Endothelial cell of umbilical vein (primary cell): ENCODE data around the gene GALK1. TPM values are rescaled to one million over a fixed set of nuclear protein-coding genes. Genes with fewer than 3 reads are reported as not detected.

ENCODE experiments used
- BruUV-seq: library from RNA; stranded (reverse); fragments of 400-500 nt; replicated peaks from 2 replicates; lab custom pipeline; 2021; lab: Mats Ljungman, UMichigan
- CTCF ChIA-PET: fragments of 300-600, 350-600 bp; sonication (Branson Sonifier 250); formaldehyde crosslinking; loops from one replicate; lab custom pipeline; 2021; ENCODE audit warnings: antibody characterized with exemption, inconsistent platforms; lab: Charles Lee
- POLR2A ChIA-PET: fragments of 300-600, 350-600 bp; sonication (Branson Sonifier 250); formaldehyde crosslinking; loops from one replicate; lab custom pipeline; 2021; ENCODE audit warnings: antibody characterized with exemption, inconsistent platforms; lab: Charles Lee
- DNase-seq: peaks from one replicate; pipeline ENCODE4 v3.0.0-alpha.2; 2011; ENCODE audit warnings: low read depth, low spot score
- FAIRE-seq: peaks from 2 replicates; lab custom pipeline; 2011; peaks lifted over from hg19 to GRCh38; lab: Jason Lieb, UNC
- H2AFZ ChIP-seq: 2 replicates; pipeline ENCODE4 v1.6.0; 2012; ENCODE audit warnings: low read depth, low read length, control low read depth, inconsistent platforms
- H3K27ac ChIP-seq: 2 replicates; pipeline ENCODE4 v1.5.1; 2011; ENCODE audit warnings: low read depth, mild to moderate bottlenecking, control low read depth, low read length, moderate library complexity; ENCODE audit not compliant: insufficient read depth
- H3K27me3 ChIP-seq, 2 experiments: 2 replicates each; pipeline versions ENCODE4 v1.6.0 to v1.6.1; 2011; ENCODE audit warnings: low read length in 2 of 2, mixed read lengths in 1 of 2; ENCODE audit not compliant: control insufficient read depth in 2 of 2, insufficient read depth in 2 of 2
- H3K36me3 ChIP-seq, 2 experiments: 2 replicates in 1 of 2; 3 replicates in 1 of 2; pipeline ENCODE4 v1.5.1; 2011; ENCODE audit warnings: low read length in 2 of 2, mild to moderate bottlenecking in 1 of 2, moderate library complexity in 1 of 2; ENCODE audit not compliant: control insufficient read depth in 2 of 2, insufficient read depth in 2 of 2; ENCODE audit errors: extremely low read depth in 1 of 2
- H3K4me1 ChIP-seq: 3 replicates; pipeline ENCODE4 v1.5.1; 2011; ENCODE audit warnings: mild to moderate bottlenecking, low read length; ENCODE audit not compliant: control insufficient read depth, insufficient read depth; ENCODE audit errors: extremely low read depth
- H3K4me2 ChIP-seq: 2 replicates; pipeline ENCODE4 v1.6.1; 2011; ENCODE audit warnings: low read length, control low read depth, mixed read lengths; ENCODE audit not compliant: insufficient read depth
- H3K4me3 ChIP-seq, 3 experiments: fragments of 200-600 bp in 1 of 3; sonication (generic), shearing (Covaris generic) in 1 of 3; replicated peaks in 1 of 3; 2 replicates each; pipeline ENCODE4 v1.5.1; 2011 to 2016; ENCODE audit warnings: control low read depth in 3 of 3, low read length in 3 of 3, mild to moderate bottlenecking in 2 of 3, inconsistent platforms in 1 of 3, low read depth in 1 of 3, moderate library complexity in 1 of 3; ENCODE audit not compliant: insufficient read depth in 1 of 3
- H3K79me2 ChIP-seq: 2 replicates; pipeline ENCODE4 v1.6.0; 2012; ENCODE audit warnings: low read length, inconsistent platforms; ENCODE audit not compliant: control insufficient read depth, insufficient read depth
- H3K9ac ChIP-seq: replicated peaks from 2 replicates; pipeline ENCODE3; 2011; ENCODE audit warnings: low read length, control low read depth; ENCODE audit not compliant: insufficient read depth; ENCODE audit errors: extremely low read depth
- H3K9me1 ChIP-seq: replicated peaks from 3 replicates; pipeline ENCODE4 v1.6.0; 2011; ENCODE audit warnings: mild to moderate bottlenecking, low read length; ENCODE audit not compliant: control insufficient read depth, insufficient read depth; ENCODE audit errors: extremely low read depth
- H3K9me3 ChIP-seq: replicated peaks from 2 replicates; pipeline ENCODE4 v1.5.1; 2012; ENCODE audit warnings: low read length, inconsistent platforms; ENCODE audit not compliant: control insufficient read depth, insufficient read depth
- H4K20me1 ChIP-seq: replicated peaks from 2 replicates; pipeline ENCODE3; 2011; ENCODE audit warnings: mild to moderate bottlenecking, low read length; ENCODE audit not compliant: control insufficient read depth, insufficient read depth; ENCODE audit errors: extremely low read depth
- EZH2 ChIP-seq: IDR thresholded peaks from 2 replicates; pipeline ENCODE4 v1.6.1; 2012; ENCODE audit warnings: borderline replicate concordance, low read depth, mild to moderate bottlenecking, moderate library complexity, low read length, inconsistent platforms; ENCODE audit not compliant: severe bottlenecking
- FOS ChIP-seq: IDR thresholded peaks from 2 replicates; pipeline ENCODE4 v1.6.1; 2011; ENCODE audit warnings: mild to moderate bottlenecking, low read length, moderate library complexity, borderline replicate concordance; ENCODE audit not compliant: insufficient read depth
- GATA2 ChIP-seq: IDR thresholded peaks from 2 replicates; pipeline ENCODE4 v1.7.0; 2011; ENCODE audit warnings: low read depth, mild to moderate bottlenecking, moderate library complexity, mixed read lengths, low read length; ENCODE audit not compliant: insufficient read length, insufficient read depth
- JUN ChIP-seq: IDR thresholded peaks from 2 replicates; pipeline ENCODE4 v1.6.1; 2011; ENCODE audit warnings: borderline replicate concordance, low read depth; ENCODE audit not compliant: insufficient read length, insufficient read depth
- MYC ChIP-seq: IDR thresholded peaks from one replicate; pipeline ENCODE4 v1.6.1; 2011; ENCODE audit warnings: mild to moderate bottlenecking, low read depth, low read length
- POLR2A ChIP-seq: IDR thresholded peaks from 2 replicates; pipeline ENCODE4 v1.6.1; 2012; ENCODE audit warnings: low read depth, mild to moderate bottlenecking, control low read depth, low read length
- POLR2AphosphoS5 ChIP-seq: IDR thresholded peaks from 2 replicates; pipeline ENCODE4 v1.6.1; 2012; ENCODE audit warnings: low read depth, mild to moderate bottlenecking, control low read depth, low read length, moderate library complexity; ENCODE audit not compliant: insufficient read depth
- dilution Hi-C: fragments of 300-500 bp; cut with MboI; formaldehyde crosslinking; loops from one replicate; pipeline ENCODE4 v1.15.0; 2019; ENCODE audit warnings: low sequenced_read_pairs; ENCODE audit not compliant: extremely low pct_ligation_motif_present
- intact Hi-C: fragments of 100-400 bp; cut with micrococcal nuclease; formaldehyde crosslinking; loops from one replicate; pipeline ENCODE4 v1.10.0; 2022
- polyA plus RNA-seq, 4 experiments: library from polyadenylated mRNA; depleted of rRNA in 3 of 4; stranded (reverse) in 3 of 4; unstranded in 1 of 4; fragments of >200 nt; gene quantifications; 2 replicates each; pipeline versions ENCODE4 v1.2.1 to v1.2.3, GENCODE V29; 2011 to 2012; ENCODE audit warnings: missing spikeins in 1 of 4
- total RNA-seq: library from RNA; stranded (reverse); gene quantifications from 2 replicates; pipeline ENCODE4 v1.2.3, GENCODE V29; 2021
- TF ChIP-seq, protein P1 (sequence below): IDR thresholded peaks from 2 replicates; pipeline ENCODE4 v1.6.1; 2011; ENCODE audit not compliant: insufficient read depth, insufficient read length
- TF ChIP-seq, protein P2 (sequence below), 2 donors: IDR thresholded peaks; 1 replicate in 1 of 2; 2 replicates in 1 of 2; pipeline ENCODE4 v1.5.1; 2011; ENCODE audit warnings: low read length in 2 of 2, mild to moderate bottlenecking in 2 of 2, moderate library complexity in 2 of 2, control low read depth in 1 of 2, inconsistent platforms in 1 of 2, low read depth in 1 of 2; ENCODE audit not compliant: insufficient read depth in 1 of 2; ENCODE audit errors: extremely low read depth in 1 of 2

Gene GALK1
- total and polyA plus RNA-seq, 2 donors (not counting 3 experiments of a cell fraction or from before 2014, with no cell fraction given) = 45.8 to 63.7 TPM

DNA sequence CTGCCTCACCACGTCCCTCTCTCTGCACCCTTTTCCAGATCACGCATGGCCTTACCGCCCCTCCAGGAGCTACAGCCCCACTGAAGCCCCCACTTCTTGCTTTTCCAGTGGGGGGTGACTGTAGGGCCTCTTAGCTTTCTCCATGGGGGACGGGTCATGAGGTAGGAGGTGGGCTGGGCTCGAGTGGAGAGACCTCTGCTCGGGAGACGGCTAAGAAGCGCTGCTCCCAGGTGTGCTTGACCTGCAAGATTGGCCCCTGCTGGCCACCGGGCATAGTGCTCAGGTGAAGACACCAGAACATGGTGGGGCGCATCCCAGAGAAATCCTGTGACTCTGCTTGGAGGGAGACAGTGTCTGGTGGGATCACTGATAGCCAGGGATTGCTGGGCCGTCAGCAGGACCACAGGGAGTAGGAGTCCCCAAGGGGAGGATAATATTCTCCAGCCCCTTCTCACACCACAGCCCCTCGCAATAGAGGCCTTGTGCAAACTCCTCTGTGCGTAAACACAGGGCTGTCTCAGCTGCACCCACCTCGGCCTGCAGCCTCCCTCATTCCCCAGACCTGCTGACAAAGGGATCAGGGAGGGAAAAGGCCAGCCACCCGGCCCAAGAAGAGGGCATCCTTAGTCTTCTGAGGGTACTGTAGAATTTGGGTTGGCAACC lies 8.9 kb upstream of the GALK1 start:
- no TSS peak for BruUV-seq
- Histone ChIP-seq H3K4me3 (no peak overlapping the region), H3K36me3 (peaks cover 14 to 16% of the 10 kb centered on the region in 2 experiments), H3K9me1 (no peaks in the 10 kb centered on the region), H2AFZ (no peak overlapping the region), H4K20me1 (peaks cover 6% of the 10 kb centered on the region), H3K9me3 (no peaks in the 10 kb centered on the region), H3K27ac (no peak overlapping the region), H3K9ac (no peak overlapping the region), H3K27me3 (no peaks in the 10 kb centered on the region), H3K4me1 (peaks cover 9% of the 10 kb centered on the region), H3K79me2 (peaks cover 16% of the 10 kb centered on the region), H3K4me2 (no peak overlapping the region)
- TF ChIP-seq, protein P1, sequence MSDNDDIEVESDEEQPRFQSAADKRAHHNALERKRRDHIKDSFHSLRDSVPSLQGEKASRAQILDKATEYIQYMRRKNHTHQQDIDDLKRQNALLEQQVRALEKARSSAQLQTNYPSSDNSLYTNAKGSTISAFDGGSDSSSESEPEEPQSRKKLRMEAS = no peak
- no peak for TF ChIP-seq GATA2
- no peak for TF ChIP-seq MYC
- CTCF ChIA-PET = interaction anchor here (1.0 to 3.5 kb wide), 8 partner anchors 9 to 140 kb away, joined by 3 to 29 read pairs (median 6); partner anchors contain the start of genes GALK1 and UNK
- DNase-seq (no peak), FAIRE-seq (no peak)
- intact Hi-C loops = loop anchor here (10.0 kb wide), 1 partner anchor 231 kb away; the partner anchor contains the start of gene CDK3
- POLR2A ChIA-PET = interaction anchor here (0.5 to 5.2 kb wide), 4 partner anchors 9 to 92 kb away, joined by 3 to 24 read pairs (median 4); partner anchors contain the start of gene GALK1
- dilution Hi-C loops = no loop called here

DNA sequence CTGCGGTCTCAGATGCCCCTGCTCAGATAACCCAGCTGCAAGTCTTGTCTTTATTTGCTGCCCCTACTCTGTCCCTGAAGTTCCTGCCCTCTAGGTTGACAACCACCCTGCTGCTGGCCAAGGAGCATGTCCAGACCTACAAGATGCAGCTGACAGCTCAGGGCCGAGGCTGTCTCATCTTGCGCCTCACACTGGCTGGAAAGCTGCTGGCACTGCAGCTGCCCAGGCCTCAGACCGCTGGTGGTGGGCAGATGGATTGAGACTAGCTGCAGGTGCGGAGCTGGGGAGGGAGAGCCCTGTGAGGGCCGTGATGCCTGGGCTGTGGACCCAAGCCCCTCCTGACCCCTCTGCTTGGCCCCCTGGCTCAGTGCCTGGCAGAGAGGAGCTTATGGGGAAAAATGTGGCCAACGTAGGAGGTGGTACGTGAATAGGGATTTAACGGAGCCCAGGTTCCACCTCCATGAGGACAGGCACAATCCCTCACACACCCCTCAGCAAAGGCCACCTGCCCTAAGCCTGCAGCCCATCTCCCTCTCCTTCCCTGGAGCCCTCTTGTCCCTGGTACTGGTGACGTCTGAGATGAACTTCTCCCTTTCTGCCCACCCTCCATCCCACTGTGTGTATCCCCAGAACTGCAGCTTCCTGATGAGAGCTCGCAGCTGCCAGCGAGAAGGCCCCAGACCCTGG lies 8.3 kb upstream of the GALK1 start:
- H3K9ac ChIP-seq = no peak overlapping the region
- intact Hi-C loops = loop anchor here (10.0 kb wide), 1 partner anchor 232 kb away; the partner anchor contains the start of gene CDK3
- H3K27me3 ChIP-seq = no peaks in the 10 kb centered on the region
- H3K4me1 ChIP-seq = peaks cover 9% of the 10 kb centered on the region
- no peak for FAIRE-seq
- no TSS peak for BruUV-seq
- peaks cover 11 to 14% of the 10 kb centered on the region in 2 experiments for H3K36me3 ChIP-seq
- no peak overlapping the region for H3K27ac ChIP-seq
- H4K20me1 ChIP-seq = peaks cover 6% of the 10 kb centered on the region
- TF ChIP-seq POLR2AphosphoS5 (no peak), FOS (no peak), GATA2 (no peak), POLR2A (no peak), MYC (no peak), EZH2 (no peak), JUN (no peak)
- TF ChIP-seq, protein P1 = no peak
- TF ChIP-seq, protein P2, sequence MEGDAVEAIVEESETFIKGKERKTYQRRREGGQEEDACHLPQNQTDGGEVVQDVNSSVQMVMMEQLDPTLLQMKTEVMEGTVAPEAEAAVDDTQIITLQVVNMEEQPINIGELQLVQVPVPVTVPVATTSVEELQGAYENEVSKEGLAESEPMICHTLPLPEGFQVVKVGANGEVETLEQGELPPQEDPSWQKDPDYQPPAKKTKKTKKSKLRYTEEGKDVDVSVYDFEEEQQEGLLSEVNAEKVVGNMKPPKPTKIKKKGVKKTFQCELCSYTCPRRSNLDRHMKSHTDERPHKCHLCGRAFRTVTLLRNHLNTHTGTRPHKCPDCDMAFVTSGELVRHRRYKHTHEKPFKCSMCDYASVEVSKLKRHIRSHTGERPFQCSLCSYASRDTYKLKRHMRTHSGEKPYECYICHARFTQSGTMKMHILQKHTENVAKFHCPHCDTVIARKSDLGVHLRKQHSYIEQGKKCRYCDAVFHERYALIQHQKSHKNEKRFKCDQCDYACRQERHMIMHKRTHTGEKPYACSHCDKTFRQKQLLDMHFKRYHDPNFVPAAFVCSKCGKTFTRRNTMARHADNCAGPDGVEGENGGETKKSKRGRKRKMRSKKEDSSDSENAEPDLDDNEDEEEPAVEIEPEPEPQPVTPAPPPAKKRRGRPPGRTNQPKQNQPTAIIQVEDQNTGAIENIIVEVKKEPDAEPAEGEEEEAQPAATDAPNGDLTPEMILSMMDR (IDR thresholded peaks at IDR 0.05; ENCODE audit: extremely low read depth in 1 of 2, insufficient read depth in 1 of 2, low read depth in 1 of 2, low read length in 2 of 2) = no peak
- dilution Hi-C loops = no loop called here
- no peak overlapping the region for H3K4me2 ChIP-seq
- no peak for DNase-seq
- peaks cover 10% of the 10 kb centered on the region for H3K79me2 ChIP-seq
- POLR2A ChIA-PET = interaction anchor here (0.8 to 5.2 kb wide), 4 partner anchors 8 to 92 kb away, joined by 3 to 24 read pairs (median 3); partner anchors contain the start of gene GALK1
- H3K4me3 ChIP-seq = no peak overlapping the region
- CTCF ChIA-PET = interaction anchor here (0.7 to 3.5 kb wide), 9 partner anchors 8 to 139 kb away, joined by 3 to 29 read pairs (median 3); partner anchors contain the start of genes GALK1 and UNK
- H3K9me3 ChIP-seq = no peaks in the 10 kb centered on the region
- H3K9me1 ChIP-seq = no peaks in the 10 kb centered on the region
- H2AFZ ChIP-seq = no peak overlapping the region
